ENCODE measurements around the gene C6orf163. TPM values are rescaled to one million over a fixed set of nuclear protein-coding genes. Genes with fewer than 3 reads are reported as not detected.

The C6orf163 gene
- total and polyA plus RNA-seq, 2 of the 4 experiments (the other 2 are of a cell fraction) = 0.55 to 0.90 TPM

DNA sequence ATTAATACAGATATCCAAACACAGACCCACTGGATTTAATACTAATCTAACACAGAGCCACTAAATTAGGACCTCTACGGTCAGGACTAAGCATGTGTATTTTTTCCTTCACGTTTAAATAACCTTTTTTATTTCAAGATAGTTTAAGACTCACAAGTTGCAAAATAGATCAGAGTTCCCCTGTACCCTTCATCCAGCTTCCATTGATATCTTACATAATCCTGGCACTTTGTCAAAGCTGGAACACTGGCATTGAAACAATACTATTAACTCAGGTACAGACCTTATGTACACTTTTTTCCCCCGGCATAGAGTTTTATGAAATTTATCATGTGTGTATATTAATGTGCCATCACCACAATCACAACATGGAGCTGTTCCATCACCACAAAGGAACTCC lies 2.1 kb downstream of the C6orf163 start:
- in situ Hi-C loops (cut with MboI; ENCODE audit: low sequenced_read_pairs) (no loop called here), intact Hi-C loops (cut with micrococcal nuclease) (no loop called here), dilution Hi-C loops (cut with HindIII; ENCODE audit: low sequenced_read_pairs, unreplicated experiment) (no loop called here)
- ATAC-seq (ENCODE audit: low read depth) (no peak), DNase-seq (no peak)
- no peak overlapping the region for H3K9ac ChIP-seq (ENCODE audit: low read depth, low read length)
- H3K9me1 ChIP-seq (ENCODE audit: insufficient read depth, low read length) = 0 out of 2 replicates have a peak, but pooled peaks cover 3% of the 10 kb centered on the region
- no peak overlapping the region for H3K4me2 ChIP-seq (ENCODE audit: low read depth, low read length)
- ChIA-PET POLR2A (ENCODE audit: unreplicated experiment) (no interaction called here), CTCF (no interaction called here)
- H2AK5ac ChIP-seq (ENCODE audit: low read depth, low read length) = no peak overlapping the region
- no peak overlapping the region for H4K5ac ChIP-seq (ENCODE audit: low read depth, low read length)
- H3K27me3 ChIP-seq (ENCODE audit: control insufficient read depth, insufficient read depth, low read length) = no peaks in the 10 kb centered on the region
- no peak overlapping the region for H2BK15ac ChIP-seq (ENCODE audit: low read depth, low read length)
- TF ChIP-seq RCOR1 (IDR thresholded peaks at IDR 0.05; ENCODE audit: insufficient replicate concordance, low read length) = no peak
- TF ChIP-seq, protein P1, sequence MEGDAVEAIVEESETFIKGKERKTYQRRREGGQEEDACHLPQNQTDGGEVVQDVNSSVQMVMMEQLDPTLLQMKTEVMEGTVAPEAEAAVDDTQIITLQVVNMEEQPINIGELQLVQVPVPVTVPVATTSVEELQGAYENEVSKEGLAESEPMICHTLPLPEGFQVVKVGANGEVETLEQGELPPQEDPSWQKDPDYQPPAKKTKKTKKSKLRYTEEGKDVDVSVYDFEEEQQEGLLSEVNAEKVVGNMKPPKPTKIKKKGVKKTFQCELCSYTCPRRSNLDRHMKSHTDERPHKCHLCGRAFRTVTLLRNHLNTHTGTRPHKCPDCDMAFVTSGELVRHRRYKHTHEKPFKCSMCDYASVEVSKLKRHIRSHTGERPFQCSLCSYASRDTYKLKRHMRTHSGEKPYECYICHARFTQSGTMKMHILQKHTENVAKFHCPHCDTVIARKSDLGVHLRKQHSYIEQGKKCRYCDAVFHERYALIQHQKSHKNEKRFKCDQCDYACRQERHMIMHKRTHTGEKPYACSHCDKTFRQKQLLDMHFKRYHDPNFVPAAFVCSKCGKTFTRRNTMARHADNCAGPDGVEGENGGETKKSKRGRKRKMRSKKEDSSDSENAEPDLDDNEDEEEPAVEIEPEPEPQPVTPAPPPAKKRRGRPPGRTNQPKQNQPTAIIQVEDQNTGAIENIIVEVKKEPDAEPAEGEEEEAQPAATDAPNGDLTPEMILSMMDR (conservative IDR thresholded peaks at IDR 0.05; ENCODE audit: low read depth, low read length) = no peak
- TF ChIP-seq, protein P2, sequence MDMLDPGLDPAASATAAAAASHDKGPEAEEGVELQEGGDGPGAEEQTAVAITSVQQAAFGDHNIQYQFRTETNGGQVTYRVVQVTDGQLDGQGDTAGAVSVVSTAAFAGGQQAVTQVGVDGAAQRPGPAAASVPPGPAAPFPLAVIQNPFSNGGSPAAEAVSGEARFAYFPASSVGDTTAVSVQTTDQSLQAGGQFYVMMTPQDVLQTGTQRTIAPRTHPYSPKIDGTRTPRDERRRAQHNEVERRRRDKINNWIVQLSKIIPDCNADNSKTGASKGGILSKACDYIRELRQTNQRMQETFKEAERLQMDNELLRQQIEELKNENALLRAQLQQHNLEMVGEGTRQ (IDR thresholded peaks at IDR 0.05; ENCODE audit: low read depth, low read length) = no peak
- TF ChIP-seq MXI1 (IDR thresholded peaks at IDR 0.05; ENCODE audit: borderline replicate concordance, low read depth, low read length) = no peak
- no peak for TF ChIP-seq CHD1 (IDR thresholded peaks at IDR 0.05; ENCODE audit: low read depth, low read length)
- no peak for TF ChIP-seq SMC3 (IDR thresholded peaks at IDR 0.05; ENCODE audit: low read depth, low read length)
- TF ChIP-seq MAFK (IDR thresholded peaks at IDR 0.05; ENCODE audit: low read depth, low read length) = no peak
- TF ChIP-seq NFE2L2 (IDR thresholded peaks at IDR 0.05; ENCODE audit: low read depth, low read length) = no peak
- TF ChIP-seq, protein P3, sequence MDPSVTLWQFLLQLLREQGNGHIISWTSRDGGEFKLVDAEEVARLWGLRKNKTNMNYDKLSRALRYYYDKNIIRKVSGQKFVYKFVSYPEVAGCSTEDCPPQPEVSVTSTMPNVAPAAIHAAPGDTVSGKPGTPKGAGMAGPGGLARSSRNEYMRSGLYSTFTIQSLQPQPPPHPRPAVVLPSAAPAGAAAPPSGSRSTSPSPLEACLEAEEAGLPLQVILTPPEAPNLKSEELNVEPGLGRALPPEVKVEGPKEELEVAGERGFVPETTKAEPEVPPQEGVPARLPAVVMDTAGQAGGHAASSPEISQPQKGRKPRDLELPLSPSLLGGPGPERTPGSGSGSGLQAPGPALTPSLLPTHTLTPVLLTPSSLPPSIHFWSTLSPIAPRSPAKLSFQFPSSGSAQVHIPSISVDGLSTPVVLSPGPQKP (IDR thresholded peaks at IDR 0.05; ENCODE audit: borderline replicate concordance, low read depth, low read length) = no peak
- TF ChIP-seq BHLHE40 (IDR thresholded peaks at IDR 0.05; ENCODE audit: low read depth, low read length) = no peak
- TF ChIP-seq POLR2A (IDR thresholded peaks at IDR 0.05; ENCODE audit: low read depth, low read length) = no peak
- TF ChIP-seq MAZ (IDR thresholded peaks at IDR 0.05; ENCODE audit: borderline replicate concordance, low read depth, low read length) = no peak
- TF ChIP-seq RAD21 (IDR thresholded peaks at IDR 0.05; ENCODE audit: low read length) = no peak
- no peak for TF ChIP-seq CEBPB (IDR thresholded peaks at IDR 0.05; ENCODE audit: low read depth, low read length)
- TF ChIP-seq RFX5 (IDR thresholded peaks at IDR 0.05; ENCODE audit: low read depth, low read length) = no peak
- TF ChIP-seq FOS (IDR thresholded peaks at IDR 0.05; ENCODE audit: low read depth, low read length) = no peak
- no peaks in the 10 kb centered on the region for H3K36me3 ChIP-seq (ENCODE audit: control insufficient read depth, insufficient read depth, low read length)
- H4K91ac ChIP-seq (ENCODE audit: insufficient read depth, low read depth, low read length) = no peak overlapping the region
- peaks cover 0 to 6% of the 10 kb centered on the region in 2 experiments; a peak in 1 of 4 replicates for H3K79me1 ChIP-seq (ENCODE audit: low read depth in 1 of 2, low read length in 2 of 2)
- H3K4me1 ChIP-seq (ENCODE audit: control insufficient read depth, insufficient read depth, low read length) = no peaks in the 10 kb centered on the region
- H3K14ac ChIP-seq (replicated peaks; ENCODE audit: low read depth, low read length) = no peak overlapping the region
- H3K56ac ChIP-seq (ENCODE audit: extremely low read depth, insufficient read depth, low read length) = no peak overlapping the region
- H2AK9ac ChIP-seq (replicated peaks; ENCODE audit: low read depth, low read length, poor library complexity) = no peak overlapping the region
- H2BK5ac ChIP-seq (ENCODE audit: low read depth, low read length, poor library complexity, severe bottlenecking) = no peak overlapping the region
- H4K20me1 ChIP-seq (ENCODE audit: insufficient read depth, low read length) = no peaks in the 10 kb centered on the region
- no peak overlapping the region for H3K27ac ChIP-seq (ENCODE audit: insufficient read depth, low read length)
- H4K8ac ChIP-seq (ENCODE audit: low read depth in 2 of 2, low read length in 2 of 2) = no peak overlapping the region
- no peaks in the 10 kb centered on the region for H3K9me3 ChIP-seq (ENCODE audit: control insufficient read depth, insufficient read depth, low read length)
- WGBS, 2 experiments (ENCODE audit: extremely low coverage in 2 of 2, insufficient read length in 1 of 2) = no CpG with 5 or more reads among the region's 3 CpGs
- no TSS peak for BruUV-seq (replicated peaks)
- no peak overlapping the region for H3K18ac ChIP-seq (ENCODE audit: low read depth, low read length)
- no peak overlapping the region for H3K4ac ChIP-seq (ENCODE audit: low read depth, low read length)
- no peak overlapping the region for H2BK120ac ChIP-seq (ENCODE audit: low read depth, low read length)
- H2BK20ac ChIP-seq (ENCODE audit: low read depth, low read length) = no peak overlapping the region
- H3K4me3 ChIP-seq (ENCODE audit: insufficient read depth, low read depth, low read length) = no peak overlapping the region
- H3K23ac ChIP-seq (ENCODE audit: low read depth, low read length) = no peak overlapping the region
- no peak overlapping the region for H2AFZ ChIP-seq (replicated peaks; ENCODE audit: low read length, poor library complexity)

Measured in IMR-90 (cell line).